Measurements from ENCODE around the gene CHRNA4.

CHRNA4 gene

GRCh38 chr20:63387917-63388316 lies 26.8 kb upstream of the CHRNA4 start:
- no peak overlapping the region for H3K4me3 ChIP-seq (IDR thresholded peaks at IDR 0.05; ENCODE audit: insufficient read depth, low read depth, low read length)
- TF ChIP-seq, protein P1, sequence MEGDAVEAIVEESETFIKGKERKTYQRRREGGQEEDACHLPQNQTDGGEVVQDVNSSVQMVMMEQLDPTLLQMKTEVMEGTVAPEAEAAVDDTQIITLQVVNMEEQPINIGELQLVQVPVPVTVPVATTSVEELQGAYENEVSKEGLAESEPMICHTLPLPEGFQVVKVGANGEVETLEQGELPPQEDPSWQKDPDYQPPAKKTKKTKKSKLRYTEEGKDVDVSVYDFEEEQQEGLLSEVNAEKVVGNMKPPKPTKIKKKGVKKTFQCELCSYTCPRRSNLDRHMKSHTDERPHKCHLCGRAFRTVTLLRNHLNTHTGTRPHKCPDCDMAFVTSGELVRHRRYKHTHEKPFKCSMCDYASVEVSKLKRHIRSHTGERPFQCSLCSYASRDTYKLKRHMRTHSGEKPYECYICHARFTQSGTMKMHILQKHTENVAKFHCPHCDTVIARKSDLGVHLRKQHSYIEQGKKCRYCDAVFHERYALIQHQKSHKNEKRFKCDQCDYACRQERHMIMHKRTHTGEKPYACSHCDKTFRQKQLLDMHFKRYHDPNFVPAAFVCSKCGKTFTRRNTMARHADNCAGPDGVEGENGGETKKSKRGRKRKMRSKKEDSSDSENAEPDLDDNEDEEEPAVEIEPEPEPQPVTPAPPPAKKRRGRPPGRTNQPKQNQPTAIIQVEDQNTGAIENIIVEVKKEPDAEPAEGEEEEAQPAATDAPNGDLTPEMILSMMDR (conservative IDR thresholded peaks at IDR 0.05; ENCODE audit: low read depth, low read length) = no peak
- no peaks in the 10 kb centered on the region for H3K79me2 ChIP-seq (ENCODE audit: insufficient read depth, low read depth)
- no peaks in the 10 kb centered on the region for H3K36me3 ChIP-seq (ENCODE audit: insufficient read depth)
- H3K9ac ChIP-seq = no peak overlapping the region
- H3K4me1 ChIP-seq (ENCODE audit: low read depth, poor library complexity, severe bottlenecking) = no peaks in the 10 kb centered on the region
- peaks cover 90% of the 10 kb centered on the region for H3K27me3 ChIP-seq (ENCODE audit: insufficient read depth, low read depth)
- no peak overlapping the region for H2AFZ ChIP-seq (ENCODE audit: low read depth)
- no peak overlapping the region for H3K27ac ChIP-seq
- no peak overlapping the region for H3K4me2 ChIP-seq
- H4K20me1 ChIP-seq (ENCODE audit: insufficient read depth) = no peaks in the 10 kb centered on the region

- TF ChIP-seq, protein P1 (conservative IDR thresholded peaks at IDR 0.05; ENCODE audit: low read depth, low read length) = no peak
- Histone ChIP-seq H3K36me3 (ENCODE audit: insufficient read depth) (no peaks in the 10 kb centered on the region), H3K79me2 (ENCODE audit: insufficient read depth, low read depth) (no peaks in the 10 kb centered on the region), H2AFZ (ENCODE audit: low read depth) (no peak overlapping the region), H3K9ac (no peak overlapping the region), H3K4me1 (ENCODE audit: low read depth, poor library complexity, severe bottlenecking) (no peaks in the 10 kb centered on the region), H4K20me1 (ENCODE audit: insufficient read depth) (no peaks in the 10 kb centered on the region), H3K4me3 (IDR thresholded peaks at IDR 0.05; ENCODE audit: insufficient read depth, low read depth, low read length) (no peak overlapping the region), H3K27ac (no peak overlapping the region), H3K4me2 (no peak overlapping the region), H3K27me3 (ENCODE audit: insufficient read depth, low read depth) (peaks cover 90% of the 10 kb centered on the region)
These were observed 26.2 kb upstream of the CHRNA4 start for GRCh38 chr20:63387393-63387792.

- H3K4me1 ChIP-seq (ENCODE audit: low read depth, poor library complexity, severe bottlenecking) = no peaks in the 10 kb centered on the region
- H3K4me3 ChIP-seq (IDR thresholded peaks at IDR 0.05; ENCODE audit: insufficient read depth, low read depth, low read length) = no peak overlapping the region
- no peaks in the 10 kb centered on the region for H3K79me2 ChIP-seq (ENCODE audit: insufficient read depth, low read depth)
- no peaks in the 10 kb centered on the region for H4K20me1 ChIP-seq (ENCODE audit: insufficient read depth)
- H3K27me3 ChIP-seq (ENCODE audit: insufficient read depth, low read depth) = peaks cover 90% of the 10 kb centered on the region
- H3K4me2 ChIP-seq = no peak overlapping the region
- H3K36me3 ChIP-seq (ENCODE audit: insufficient read depth) = no peaks in the 10 kb centered on the region
- H3K27ac ChIP-seq = no peak overlapping the region
- H3K9ac ChIP-seq = no peak overlapping the region
- TF ChIP-seq, protein P1 (conservative IDR thresholded peaks at IDR 0.05; ENCODE audit: low read depth, low read length) = no peak
- H2AFZ ChIP-seq (ENCODE audit: low read depth) = no peak overlapping the region
These were observed 25.3 kb upstream of the CHRNA4 start for GRCh38 chr20:63386491-63386890.

DNA sequence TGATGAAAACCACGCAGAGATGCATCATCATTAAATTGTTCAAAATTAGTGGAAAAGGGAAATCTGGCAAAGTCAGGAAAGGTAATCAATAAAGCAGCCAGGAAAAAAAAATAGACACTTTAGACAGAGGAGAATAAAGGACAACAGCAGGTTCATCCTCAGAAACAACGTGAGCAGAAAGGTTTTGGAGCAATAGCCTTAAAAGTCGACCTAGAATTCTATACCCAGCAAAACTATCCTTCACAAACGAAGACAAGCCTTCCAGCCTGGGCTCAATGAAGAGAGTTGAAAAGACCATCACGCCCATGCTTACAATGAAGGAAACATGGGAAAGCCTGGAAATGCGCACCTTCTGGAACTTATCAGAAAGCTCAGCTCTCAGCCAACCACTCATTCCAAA lies 24.7 kb upstream of the CHRNA4 start:
- TF ChIP-seq, protein P1 (conservative IDR thresholded peaks at IDR 0.05; ENCODE audit: low read depth, low read length) = no peak
- no peak overlapping the region for H3K4me3 ChIP-seq (IDR thresholded peaks at IDR 0.05; ENCODE audit: insufficient read depth, low read depth, low read length)
- no peak overlapping the region for H3K9ac ChIP-seq
- peaks cover 89% of the 10 kb centered on the region for H3K27me3 ChIP-seq (ENCODE audit: insufficient read depth, low read depth)
- H3K36me3 ChIP-seq (ENCODE audit: insufficient read depth) = no peaks in the 10 kb centered on the region
- no peak overlapping the region for H2AFZ ChIP-seq (ENCODE audit: low read depth)
- H3K4me1 ChIP-seq (ENCODE audit: low read depth, poor library complexity, severe bottlenecking) = no peaks in the 10 kb centered on the region
- H4K20me1 ChIP-seq (ENCODE audit: insufficient read depth) = no peaks in the 10 kb centered on the region
- H3K79me2 ChIP-seq (ENCODE audit: insufficient read depth, low read depth) = no peaks in the 10 kb centered on the region
- H3K27ac ChIP-seq = no peak overlapping the region
- H3K4me2 ChIP-seq = no peak overlapping the region
